Fibroblast of peridontal ligament (primary cell): ENCODE measurements around the gene CUX1.
A peak's percentile ranks its signal among the peaks of the same experiment; 100 is the strongest.
"Not testable (repeated sequence)": the region's sequence is repeated elsewhere in the genome, so short reads cannot be mapped to it uniquely, and the experiment has no call there.

Experiments used
- DNase-seq: peaks from one replicate; pipeline ENCODE4 v3.0.0-alpha.2; 2010; ENCODE audit errors: extremely low read depth

CUX1 gene

GRCh38 chr7:102305414-102306268 lies 488.2 kb downstream of the CUX1 start:
- no peak for DNase-seq

GRCh38 chr7:102306916-102307677 lies 489.7 kb downstream of the CUX1 start:
- DNase-seq, result peak; percentile 32

GRCh38 chr7:102310414-102310815 lies 493.0 kb downstream of the CUX1 start:
- no peak for DNase-seq

- no peak for DNase-seq
Observed at GRCh38 chr7:102312317-102312716, 494.9 kb downstream of the CUX1 start.

- DNase-seq, result no peak
Observed at GRCh38 chr7:102313997-102314780, 496.8 kb downstream of the CUX1 start.

- DNase-seq, result no peak
Observed at GRCh38 chr7:102317231-102318059, 500.0 kb downstream of the CUX1 start.

- DNase-seq, result no peak
Observed at GRCh38 chr7:102318482-102318971, 501.1 kb downstream of the CUX1 start.

- DNase-seq, result no peak
Observed at GRCh38 chr7:102319671-102320070, 502.2 kb downstream of the CUX1 start.

GRCh38 chr7:102320181-102320580 lies 502.8 kb downstream of the CUX1 start:
- no peak for DNase-seq

- no peak for DNase-seq
Observed at GRCh38 chr7:102320601-102321350, 503.4 kb downstream of the CUX1 start.

- DNase-seq, result no peak
Observed at GRCh38 chr7:102321351-102322201, 504.1 kb downstream of the CUX1 start.

GRCh38 chr7:102322202-102322715 lies 504.8 kb downstream of the CUX1 start:
- no peak for DNase-seq

GRCh38 chr7:102323914-102324195 lies 506.4 kb downstream of the CUX1 start:
- DNase-seq, result no peak

GRCh38 chr7:102325106-102325505 lies 507.7 kb downstream of the CUX1 start:
- not testable (repeated sequence) for DNase-seq

GRCh38 chr7:102326157-102326889 lies 508.9 kb downstream of the CUX1 start:
- DNase-seq, result no peak

- not testable (repeated sequence) for DNase-seq
Observed at GRCh38 chr7:102327183-102327582, 509.8 kb downstream of the CUX1 start.

GRCh38 chr7:102328863-102329262 lies 511.4 kb downstream of the CUX1 start:
- not testable (repeated sequence) for DNase-seq

- not testable (repeated sequence) for DNase-seq
Observed at GRCh38 chr7:102329366-102329765, 511.9 kb downstream of the CUX1 start.
